Measurements from ENCODE around the gene CCL20.

- no peak for TF ChIP-seq REST (IDR thresholded peaks at IDR 0.05; ENCODE audit: low read depth, low read length)
- TF ChIP-seq POLR2AphosphoS5 (IDR thresholded peaks at IDR 0.05; ENCODE audit: low read depth, low read length): no peak
- no peak for TF ChIP-seq TAF1 (IDR thresholded peaks at IDR 0.05; ENCODE audit: borderline replicate concordance, low read depth, low read length)
- TF ChIP-seq ZBTB33 (IDR thresholded peaks at IDR 0.05; ENCODE audit: borderline replicate concordance, low read depth): no peak
- no peak for TF ChIP-seq MXI1 (IDR thresholded peaks at IDR 0.05; ENCODE audit: low read depth, low read length)
These were observed 12.9 kb downstream of the CCL20 start for GRCh38 chr2:227826563-227826962.

Measured in SK-N-SH (cell line).